T-helper 22 cell (primary cell): ENCODE data around the gene ATP2B1.

Experiments used
- DNase-seq: peaks from one replicate; pipeline ENCODE4 v3.0.0-alpha.2; 2020; ENCODE audit warnings: low read depth

ATP2B1 gene

DNA sequence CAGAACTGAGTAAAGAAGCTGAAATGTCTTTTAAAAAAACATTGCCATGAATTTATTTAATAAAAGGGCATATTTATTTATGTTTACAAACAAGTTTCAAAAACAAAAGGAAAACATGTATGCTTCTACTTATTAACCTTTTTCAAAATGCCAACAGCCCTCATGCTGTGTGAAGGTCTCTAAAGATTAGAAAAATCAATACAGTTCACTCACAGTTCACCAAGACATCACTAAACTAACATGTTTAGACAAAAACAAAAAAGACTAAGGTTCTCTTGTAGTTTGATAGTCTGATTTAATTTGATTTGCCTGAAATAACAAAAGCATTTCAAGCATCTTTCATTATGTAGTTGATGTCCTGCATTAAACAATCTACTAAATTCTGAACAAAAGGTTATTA is 118.9 kb downstream of the ATP2B1 start:
- no peak for DNase-seq

DNA sequence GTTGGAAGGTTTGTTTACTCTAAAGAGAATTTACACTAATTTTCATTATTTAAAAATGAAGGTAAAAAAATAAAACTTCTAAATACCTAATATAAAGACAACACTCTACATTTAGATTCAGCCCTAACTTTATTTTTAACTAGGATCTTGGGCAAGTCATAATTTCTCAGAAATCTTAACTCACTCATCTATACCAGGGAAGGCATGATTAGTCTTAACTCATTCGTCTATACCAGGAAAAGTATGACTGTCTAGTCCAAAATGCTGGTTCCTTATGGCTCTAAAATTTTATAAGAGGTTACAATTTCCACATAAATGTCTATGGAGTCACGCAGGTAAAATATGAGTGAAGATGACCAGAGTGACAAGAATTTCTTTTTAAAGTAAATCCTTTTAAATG is 130.1 kb downstream of the ATP2B1 start:
- DNase-seq: no peak

DNA sequence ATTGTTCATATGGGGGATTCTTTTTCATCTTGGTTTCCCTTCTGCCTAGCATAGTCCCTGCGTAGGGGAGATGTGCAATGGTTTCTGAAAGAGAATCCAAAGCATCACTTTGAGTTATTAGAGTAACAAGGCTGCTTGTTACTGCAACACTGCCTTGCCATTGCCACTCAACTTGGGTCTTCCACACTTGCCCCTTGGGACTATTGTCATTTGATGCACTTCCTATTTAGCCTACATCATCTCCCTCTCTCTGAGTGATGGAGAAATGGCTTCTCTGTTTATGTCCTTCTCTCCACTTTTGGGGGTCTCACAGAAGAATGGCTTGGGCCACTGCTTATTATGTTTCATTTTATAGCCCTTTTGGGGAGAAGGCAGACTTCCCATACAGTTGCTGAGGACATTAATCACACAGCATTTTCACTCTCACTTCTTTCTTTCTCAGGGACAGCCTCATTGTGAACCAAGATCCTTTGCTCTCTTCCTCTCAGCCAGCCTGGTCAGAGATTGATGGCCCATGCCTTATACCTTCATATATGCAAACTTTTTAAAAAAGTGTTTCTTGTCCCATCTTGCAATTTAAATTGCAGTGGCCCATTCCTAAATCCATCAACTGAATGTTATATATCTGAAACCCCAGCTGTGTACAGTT is 131.9 kb downstream of the ATP2B1 start:
- DNase-seq: no peak

DNA sequence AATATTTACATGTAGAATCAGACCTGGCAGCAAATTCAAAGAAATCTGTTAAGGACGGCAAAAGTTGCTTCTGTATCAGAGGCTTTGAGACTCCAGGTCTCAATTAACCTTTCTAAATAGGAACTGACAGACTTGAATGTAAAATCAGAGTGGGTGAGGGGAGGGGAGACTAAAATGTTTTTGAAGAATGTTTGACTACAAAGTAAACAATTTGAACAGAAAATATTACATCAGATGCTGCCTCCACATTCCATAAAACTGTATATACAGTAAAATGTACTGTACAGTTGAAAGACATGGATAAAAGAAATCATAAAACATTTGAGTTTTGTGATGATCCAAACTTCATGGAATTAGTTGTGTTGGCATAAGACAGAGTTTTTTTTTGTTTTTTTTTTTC is 133.3 kb downstream of the ATP2B1 start:
- no peak for DNase-seq

DNA sequence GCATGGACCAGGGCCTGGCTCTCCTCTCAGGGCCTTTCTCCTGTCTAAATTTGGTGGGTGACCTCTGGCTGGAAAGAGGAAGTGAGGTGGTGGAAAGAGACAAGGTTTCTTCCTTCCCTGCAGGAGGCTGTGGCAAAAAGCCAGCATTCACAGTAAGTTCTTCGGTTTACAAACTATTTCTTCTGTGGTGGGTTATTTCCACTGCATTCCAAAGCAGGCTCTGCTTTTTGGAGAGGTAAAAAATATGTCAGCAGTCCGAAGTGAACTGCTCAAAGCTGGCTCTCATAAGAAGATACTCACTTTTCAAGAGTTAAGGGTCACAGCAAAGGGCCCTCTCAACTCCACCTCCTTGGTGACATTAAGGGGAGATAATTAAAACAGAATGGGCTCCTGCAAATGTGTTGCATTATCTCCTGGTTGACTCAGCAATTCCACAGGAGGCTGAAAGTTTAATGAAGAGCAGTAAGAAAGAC is 133.9 kb downstream of the ATP2B1 start:
- DNase-seq: no peak

DNA sequence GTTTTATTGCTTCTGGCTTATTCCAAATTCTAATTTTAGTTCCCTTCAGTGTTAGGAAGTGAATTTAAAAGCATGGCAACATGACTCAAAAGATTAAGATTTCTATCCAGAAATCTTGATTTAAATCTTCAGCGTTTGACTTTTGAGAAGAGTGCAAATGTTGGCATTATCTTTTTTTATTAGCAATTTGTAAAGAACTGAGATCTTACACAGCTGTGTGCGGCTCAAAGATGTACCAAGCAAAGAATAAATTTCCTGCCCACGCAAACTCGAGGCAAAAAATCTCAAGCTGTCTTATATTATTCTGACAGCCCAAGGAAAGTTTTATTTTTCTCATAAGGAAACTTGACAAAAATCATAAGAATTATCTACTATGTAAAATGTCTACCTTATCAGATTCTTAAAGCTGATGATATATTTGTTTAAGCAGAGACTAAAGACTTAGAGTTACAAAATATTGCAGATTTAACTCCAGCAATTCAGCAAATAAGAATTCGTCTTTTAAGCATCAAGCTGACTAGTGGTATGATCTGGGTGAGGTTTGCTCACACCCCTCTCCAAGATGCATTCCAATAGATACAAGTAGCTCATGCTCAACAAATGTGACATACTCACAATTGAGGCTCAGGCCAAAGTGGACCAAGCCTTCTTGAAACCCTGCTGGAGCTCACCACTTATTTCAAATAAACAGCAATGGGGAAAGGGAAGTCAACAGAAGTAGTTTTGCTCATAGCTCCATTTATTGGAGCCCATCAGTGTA is 135.4 kb downstream of the ATP2B1 start:
- DNase-seq: no peak

DNA sequence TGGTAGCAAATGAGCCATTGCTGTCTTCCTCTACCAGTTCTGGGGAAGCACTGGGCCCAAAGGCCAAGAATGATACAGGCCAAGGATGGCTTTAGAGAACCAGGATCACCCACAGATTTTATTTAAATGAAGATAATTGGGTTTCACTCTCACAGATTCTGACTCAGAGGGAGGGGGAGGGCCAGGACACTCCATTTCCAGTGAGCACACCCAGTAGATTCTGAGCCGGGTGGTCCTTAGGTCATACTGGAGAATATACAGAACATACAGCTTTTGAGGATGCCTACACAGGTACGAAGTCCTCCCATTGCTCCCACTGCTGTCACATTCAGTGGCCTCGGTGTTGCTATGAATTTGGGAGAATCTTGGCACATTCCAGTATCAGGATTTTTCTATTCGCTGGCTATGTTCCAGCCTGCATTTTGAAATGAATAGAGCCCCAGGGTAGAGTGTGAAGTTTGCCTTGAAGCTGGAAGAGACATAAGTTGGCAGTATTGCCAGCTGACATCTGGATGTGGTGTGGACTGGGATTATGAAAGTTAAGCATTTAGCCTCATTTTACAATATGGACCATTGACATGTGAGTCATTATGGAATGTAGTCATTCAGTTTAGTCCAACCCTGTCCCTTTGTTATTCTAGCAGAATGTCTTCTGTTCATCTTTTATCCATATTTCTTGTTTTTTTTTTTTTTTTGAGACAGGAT is 137.0 kb downstream of the ATP2B1 start:
- DNase-seq: no peak

DNA sequence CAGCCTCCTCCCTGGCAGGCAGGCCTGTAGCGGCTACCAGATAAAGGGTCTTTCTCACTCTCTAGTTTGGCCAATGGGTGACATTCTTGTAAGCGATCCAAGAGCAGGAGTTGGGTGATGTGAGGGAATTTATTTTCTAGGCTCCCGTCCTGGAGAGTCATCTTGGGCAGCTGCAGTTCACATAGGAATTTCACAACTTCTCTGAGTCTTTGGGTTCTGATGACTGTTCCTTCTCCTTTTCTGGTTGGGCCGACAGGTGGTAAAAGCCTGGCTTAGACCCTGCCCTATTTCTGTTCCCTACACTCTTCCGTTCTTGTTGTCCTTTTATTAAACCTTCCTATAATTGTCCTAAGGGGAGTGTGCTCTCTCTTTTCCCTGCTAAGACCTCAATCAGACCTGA is 140.2 kb downstream of the ATP2B1 start:
- DNase-seq: no peak

DNA sequence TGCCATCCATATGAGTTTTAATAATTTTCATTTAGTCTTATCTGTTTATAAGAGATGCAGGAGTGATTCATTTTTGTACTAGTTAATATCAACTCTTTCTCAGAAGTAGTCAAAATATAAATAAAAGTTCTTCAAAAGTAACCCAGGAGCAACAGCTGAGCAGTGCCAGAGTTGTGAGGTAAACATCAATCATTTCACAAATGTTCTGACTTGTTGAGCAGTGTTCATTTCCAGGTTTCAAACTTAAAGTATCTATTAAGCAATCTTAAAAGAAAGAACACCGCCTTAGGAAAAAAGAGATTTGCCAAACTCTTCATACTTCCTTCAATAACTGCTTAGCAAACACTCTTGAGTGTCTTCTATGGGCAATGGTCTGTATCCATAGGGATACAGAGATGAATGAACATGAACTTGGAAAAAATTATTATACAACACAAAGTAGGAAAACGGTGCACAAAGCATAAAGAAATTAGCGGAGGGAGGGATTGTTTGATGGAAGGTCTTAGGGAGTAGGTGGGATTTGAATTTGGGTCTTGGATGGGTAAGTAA is 140.9 kb downstream of the ATP2B1 start:
- DNase-seq: no peak

DNA sequence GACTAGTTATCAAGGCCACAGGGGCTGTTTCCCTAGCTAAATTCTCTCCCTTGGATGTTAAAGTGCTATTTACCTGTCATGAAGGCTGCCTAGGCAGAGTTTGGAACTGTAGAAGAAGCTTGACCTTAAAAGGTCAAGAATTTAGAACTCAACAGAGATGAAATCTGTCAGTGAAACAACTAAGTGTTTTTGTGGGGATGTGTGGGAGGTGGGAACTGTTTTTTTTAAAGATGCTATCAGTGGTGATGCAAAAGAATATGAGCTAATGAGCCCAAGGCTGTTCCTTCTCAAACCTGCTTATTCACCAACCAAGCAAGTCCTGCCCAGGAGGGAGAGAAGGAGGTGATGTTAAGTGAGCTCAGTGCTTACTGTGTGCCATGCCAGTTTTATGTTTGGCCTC is 142.0 kb downstream of the ATP2B1 start:
- no peak for DNase-seq

DNA sequence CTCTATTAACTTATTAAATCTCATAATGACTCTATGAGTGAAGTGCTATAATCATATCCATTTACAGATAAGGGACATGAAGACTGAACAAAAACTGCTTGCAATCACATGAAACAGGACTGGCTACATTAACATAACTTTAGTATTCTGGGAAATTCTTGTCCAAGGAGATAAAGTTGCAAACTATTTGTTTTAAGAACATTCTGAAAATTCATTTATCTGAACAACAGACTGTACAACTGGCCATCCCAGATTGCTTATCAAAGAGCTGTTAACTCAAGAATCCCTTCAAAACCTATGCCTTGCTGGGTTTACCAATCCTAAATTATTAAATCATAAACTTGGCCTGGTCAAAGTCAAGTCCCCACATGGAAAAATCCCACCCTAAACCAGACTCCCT is 143.6 kb downstream of the ATP2B1 start:
- no peak for DNase-seq

DNA sequence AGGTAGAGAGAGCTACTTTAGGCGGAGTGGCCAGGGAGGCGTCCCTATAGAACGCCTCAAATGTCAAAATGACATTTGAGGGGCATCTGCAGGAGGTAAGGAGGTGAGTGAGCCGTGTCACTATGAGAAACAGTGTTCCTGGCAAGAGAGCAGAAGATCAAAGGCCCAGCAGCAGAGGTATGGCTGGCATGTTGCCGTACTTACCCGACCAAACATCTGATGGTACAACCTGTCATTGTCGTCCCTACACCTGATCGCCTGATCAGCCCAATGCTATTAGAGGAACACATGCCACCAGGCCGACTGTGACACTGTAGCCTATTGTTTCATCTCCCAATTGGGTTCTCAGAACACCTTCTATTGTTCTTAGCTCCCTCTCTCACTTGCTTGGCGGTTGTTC is 148.9 kb downstream of the ATP2B1 start:
- DNase-seq: no peak

DNA sequence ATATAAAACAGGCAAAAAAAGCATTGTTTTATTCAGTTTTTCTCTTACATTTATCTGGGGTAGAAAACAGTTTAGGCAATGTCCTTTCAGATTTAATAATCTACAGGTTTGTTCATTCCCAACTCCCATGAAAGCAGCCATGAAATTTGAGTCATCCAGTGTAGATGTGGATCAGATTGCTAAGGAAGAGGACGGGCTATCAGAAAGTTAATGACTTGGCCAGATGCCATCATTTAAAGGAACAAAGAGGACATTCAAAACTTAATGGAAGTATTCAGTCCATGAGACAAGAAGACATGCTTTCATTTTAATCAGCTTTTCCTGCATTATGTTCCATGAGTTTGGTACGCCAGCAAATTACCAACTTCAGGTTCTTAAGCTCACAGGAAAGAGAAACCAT is 151.7 kb downstream of the ATP2B1 start:
- DNase-seq: no peak

DNA sequence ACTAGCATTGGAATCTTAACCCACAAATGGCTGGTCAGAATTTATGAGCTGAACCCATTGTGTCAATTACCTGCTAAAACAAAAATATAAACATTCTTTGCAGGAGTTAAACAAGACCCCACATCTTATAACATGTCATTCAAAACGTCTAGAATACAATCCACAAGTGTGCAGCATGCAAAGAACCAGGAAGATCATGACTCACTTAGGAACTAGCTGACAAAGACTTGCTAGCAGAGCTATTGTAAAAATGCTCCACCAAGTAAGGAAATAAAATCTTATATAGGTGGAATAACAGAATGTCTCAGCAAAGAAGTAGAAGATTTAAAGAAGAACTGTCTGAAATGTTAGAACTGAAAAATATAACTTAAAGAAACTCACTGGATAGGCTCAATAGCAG is 156.3 kb downstream of the ATP2B1 start:
- no peak for DNase-seq

DNA sequence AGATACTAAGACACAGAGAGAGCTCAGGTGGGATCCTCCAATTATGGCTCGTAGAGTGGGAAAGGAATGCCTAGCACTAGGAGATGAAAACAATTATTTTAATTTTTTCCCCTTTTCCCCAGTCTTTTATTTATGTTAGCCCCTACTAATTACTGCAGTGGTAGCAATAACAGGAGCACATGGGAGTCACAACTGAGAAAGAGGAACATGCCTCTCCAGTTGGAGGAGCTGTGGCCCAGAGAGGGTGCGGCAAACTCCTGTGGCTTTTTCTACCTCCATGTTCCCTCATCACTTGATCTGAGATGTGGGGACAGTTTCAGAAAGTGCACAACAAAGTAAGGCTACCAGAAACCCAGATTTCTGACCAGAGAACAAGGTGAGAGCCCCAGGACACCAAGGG is 156.9 kb downstream of the ATP2B1 start:
- no peak for DNase-seq

DNA sequence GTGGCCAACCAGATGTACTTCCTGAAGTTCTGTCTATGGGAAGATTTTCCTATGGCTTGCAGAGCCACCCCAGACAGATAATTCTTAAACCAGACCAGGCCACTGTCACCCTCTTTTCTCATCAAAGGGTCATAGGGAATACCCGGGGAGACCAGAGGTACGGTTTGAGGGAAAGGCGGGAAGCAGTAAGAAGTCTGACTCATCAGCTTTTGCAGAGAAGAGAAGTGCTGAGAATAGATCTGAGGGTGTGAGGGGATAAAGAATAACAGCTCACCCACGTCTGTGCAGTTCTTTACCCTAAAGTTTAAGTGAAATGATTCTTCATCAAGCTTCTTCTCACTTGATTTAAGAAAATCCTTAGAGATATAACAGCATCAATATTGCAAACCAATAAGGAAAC is 161.5 kb downstream of the ATP2B1 start:
- DNase-seq: no peak

DNA sequence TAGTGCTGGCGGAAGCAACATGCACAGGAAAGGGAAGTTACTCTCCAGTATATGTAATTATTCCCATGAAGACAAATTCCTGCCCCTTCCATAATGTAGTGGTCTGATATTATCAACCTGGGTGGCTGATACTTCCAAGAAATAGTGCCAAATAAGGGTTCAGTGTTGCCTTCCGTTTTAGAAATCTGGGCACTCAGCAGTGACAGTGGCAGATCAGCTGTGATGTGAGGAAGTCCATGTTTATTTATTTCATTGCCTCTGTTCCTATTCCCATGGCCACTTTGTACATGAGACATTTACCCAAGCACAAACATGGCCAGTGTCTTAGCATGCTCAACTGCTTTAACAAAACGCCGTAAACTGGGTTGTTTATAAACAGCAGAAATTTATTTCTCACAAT is 162.5 kb downstream of the ATP2B1 start:
- no peak for DNase-seq

DNA sequence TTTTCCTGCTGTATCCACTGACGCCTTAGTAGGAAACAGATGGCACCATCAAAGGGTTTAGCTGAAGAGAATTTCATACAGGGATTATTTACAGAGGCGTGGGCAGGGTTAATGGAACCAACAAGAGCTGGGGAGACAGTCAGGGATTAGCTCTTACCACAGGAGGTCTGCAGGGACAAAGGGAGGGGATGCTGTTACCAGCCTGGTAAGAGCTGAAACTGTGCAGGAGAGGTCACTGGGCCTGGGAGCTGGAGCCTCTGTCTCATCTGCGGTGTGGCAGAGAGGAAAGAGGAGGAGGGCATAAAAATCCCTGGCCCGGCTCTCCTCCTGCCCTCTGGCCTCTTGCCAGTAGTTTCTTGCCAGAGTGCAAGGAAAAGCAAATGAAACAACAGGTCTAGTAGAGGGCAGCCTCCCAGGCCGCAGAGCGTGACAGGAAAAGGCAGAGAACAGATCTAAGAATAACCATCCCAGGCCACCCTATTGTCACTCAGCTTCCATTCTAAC is 163.9 kb downstream of the ATP2B1 start:
- DNase-seq: no peak

DNA sequence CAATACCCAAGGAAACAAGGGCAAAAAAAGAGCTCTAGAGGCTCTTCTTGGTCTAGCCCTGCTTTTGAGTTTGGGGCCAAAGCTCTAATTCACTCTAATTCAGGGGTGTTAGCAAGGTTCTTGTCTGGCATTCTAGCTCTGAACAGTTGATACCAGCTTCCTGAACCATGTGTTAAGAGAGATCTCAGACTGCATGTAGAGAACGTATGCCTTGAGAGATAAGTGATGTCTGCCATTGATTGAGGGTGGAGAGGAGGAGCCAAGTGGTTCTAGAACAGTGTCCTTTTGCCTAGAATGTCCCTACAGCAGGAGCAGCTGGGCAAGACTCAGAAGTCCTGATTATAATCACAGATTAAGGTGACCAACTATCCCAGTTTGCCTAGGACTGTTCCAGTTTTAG is 164.6 kb downstream of the ATP2B1 start:
- no peak for DNase-seq

DNA sequence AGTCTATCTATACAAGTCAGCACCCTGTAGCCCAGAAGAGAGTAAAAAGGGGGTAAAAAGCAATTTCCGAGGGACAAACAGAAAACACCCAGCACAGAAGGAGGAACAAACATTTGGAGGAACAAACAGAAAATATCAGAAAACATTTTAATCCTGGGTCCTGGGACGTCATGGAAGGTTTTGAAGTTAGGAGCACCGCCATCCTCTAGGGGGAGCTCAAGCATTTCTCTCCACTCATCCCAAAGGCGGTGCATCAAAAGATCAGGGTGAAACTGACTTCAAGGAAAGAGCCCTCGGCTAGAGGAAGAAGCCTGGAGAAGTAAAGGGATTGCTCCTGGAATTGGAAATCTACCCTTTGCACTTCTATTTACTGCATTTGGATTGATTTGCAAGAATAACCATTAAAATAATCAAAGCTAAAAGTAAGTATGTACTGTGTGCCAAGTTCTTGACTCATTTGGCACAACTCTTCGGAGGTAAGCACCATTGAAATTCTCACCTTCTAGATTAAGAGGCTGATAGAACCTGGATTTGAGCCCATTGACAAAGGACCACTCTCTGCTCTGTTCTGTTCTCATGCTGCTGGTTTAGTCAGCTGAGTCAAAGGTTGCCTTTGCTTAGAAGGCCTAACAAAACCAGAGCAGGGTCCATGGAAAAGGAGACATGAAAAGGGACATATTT is 165.6 kb downstream of the ATP2B1 start:
- peak; percentile 16 for DNase-seq

DNA sequence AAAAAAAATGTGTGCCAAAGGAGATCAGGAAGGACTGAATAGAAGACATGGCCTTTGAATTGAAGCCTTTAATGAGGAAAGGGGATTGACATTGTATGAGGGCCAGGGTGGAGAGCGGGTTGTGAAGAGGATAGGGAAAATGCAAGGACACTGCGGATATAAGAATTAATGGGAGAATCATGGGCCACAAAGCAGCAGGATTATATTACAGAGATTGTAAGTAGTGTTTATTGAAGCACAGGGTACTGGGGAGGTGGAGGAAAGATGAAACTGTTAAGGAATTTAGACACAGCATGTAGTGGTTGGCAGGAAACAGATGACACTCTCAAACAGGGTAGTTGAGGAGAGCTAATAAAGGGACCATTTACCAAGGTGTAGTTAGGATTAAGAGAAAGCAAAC is 166.4 kb downstream of the ATP2B1 start:
- no peak for DNase-seq

DNA sequence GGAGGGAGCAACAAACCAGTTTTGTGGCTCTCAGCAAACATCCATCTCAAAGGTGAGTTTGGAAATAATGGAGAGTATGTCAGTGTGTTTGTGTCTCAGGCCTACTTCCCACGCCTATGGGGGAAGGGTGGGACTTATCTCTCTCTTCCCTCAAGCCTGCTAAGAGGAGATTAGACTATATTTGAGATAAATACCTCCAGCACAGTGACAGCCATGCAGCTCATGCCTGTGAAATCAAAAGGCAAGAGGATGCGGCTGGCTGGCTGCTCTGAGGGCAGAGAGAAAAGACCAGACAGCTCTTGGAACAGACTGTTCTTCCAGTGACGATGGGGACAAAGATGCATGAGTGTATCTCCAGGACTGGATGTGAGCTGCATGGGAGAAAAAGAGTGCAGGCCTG is 168.1 kb downstream of the ATP2B1 start:
- DNase-seq: no peak
